Hepatic stellate cell (primary cell): ENCODE measurements around the gene RBM18.

Experiments
- DNase-seq: peaks from one replicate; pipeline ENCODE4 v3.0.0; 2011; ENCODE audit warnings: low spot score

RBM18 gene

GRCh38 chr9:122264360-122265148 lies at the start of gene RBM18, which contains the start of gene MRRF:
Gene RBM18 (minus strand): TSS chr9:122264840. CDS start chr9:122261492, 3,348 bp downstream.
Gene MRRF (plus strand): TSS chr9:122264882. CDS start chr9:122270892, 6,010 bp downstream.
- peak; percentile 87 for DNase-seq

- DNase-seq, result no peak
Observed at GRCh38 chr9:122314165-122314564, 49.5 kb upstream of the RBM18 start.

GRCh38 chr9:122309861-122310260 lies 45.2 kb upstream of the RBM18 start:
- DNase-seq, result no peak

DNA sequence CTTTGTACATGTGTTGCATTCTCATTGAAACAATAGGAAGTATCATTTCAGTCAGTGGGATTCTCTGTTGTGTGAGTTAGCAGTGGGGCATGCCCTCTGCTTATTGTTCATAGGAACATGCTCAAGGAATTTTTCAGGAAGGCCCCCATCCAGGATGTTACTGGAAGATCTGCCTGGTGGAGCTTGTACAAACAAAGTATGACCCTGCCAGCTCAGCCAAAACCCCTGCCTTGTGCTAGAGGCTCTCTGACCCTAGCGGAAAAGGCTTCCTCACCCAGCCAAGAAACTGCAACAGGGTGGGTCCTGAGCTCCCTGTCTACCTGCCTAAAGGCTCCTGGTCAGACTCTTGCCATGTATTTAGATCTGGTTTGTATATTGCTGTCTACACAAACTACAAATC lies 43.3 kb upstream of the RBM18 start:
- no peak for DNase-seq

DNA sequence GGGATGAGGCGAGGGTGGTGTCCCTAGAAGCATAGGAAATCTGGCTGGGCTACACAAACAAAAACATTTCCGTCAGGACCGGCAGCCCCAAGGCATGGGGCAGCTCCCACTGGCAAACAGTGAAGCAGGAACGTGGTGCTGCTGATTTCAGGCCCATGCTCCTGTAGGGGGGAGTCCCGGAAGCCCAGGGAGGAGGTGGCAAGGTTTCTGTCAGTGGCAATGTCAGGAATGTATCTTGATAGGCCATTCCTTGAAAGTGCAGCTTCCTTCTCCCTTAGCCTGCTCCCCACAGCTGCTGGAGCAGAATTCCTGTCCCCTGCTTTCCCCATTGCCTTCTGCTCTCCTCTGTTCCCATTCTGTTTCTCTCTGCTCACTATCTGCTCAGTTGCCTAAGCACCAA lies 42.4 kb upstream of the RBM18 start:
- no peak for DNase-seq

- no peak for DNase-seq
Observed at GRCh38 chr9:122302237-122303093, 37.8 kb upstream of the RBM18 start.

DNA sequence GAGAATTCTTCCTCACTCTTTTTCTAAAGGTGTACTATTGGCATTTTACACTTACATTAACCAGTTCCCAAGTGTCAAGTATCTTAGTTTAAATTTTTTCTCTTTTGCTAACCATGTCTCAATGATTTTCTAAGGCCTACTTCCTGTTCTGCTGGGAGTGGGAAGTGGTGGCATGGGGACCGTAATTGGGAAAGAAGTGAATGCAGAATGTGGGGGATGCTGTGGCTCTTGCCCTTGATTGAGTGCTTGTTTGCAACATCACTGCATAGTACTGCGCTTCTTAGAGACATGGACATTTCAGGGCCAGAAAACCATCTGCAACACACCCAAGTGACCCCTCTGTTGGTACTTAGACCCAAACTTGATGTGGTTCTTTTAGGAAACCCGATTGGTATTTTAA lies 32.9 kb upstream of the RBM18 start:
- no peak for DNase-seq

GRCh38 chr9:122294531-122294930 lies 29.9 kb upstream of the RBM18 start:
- no peak for DNase-seq

DNA sequence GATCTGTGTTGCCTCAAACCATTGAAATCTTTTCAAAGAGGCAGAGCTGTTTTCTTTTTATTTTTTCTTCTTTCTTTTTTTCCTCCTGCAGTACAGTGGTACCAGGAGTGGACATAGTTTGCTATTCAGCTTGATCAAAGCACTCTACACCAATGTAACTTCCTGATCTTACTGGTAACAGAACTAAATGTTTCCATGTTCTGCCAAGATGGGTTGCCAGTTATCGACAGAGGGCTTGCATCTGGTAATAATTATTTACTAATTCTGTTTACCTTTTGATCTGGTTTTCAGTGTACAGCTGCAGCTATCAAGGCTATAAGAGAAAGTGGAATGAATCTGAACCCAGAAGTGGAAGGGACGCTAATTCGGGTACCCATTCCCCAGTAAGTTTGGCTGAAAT lies 26.8 kb upstream of the RBM18 start:
- DNase-seq, result no peak

DNA sequence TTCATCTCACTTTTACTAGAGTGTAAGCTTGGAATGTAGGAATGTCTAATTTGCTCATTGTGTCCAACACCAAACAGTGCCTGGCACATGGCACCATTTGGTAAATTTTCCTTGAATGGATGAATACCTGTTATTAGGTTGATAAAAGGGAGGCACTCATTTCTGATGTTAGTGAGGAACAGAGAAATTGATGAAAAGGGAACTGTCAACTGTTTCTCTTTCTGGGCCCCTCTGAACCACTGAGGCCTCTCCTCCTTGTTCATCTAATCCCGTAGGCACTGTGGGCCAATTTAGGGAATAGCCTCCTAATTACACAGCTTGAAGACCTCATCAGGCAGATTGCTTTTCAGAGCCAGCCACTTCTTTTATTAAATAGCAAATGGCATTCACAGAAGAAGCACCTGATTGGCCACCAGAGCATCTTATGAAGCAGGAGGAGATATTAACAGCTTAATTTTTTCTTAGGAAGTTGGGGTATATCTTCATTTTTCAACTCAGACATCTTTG lies 22.6 kb upstream of the RBM18 start:
- DNase-seq, result no peak

DNA sequence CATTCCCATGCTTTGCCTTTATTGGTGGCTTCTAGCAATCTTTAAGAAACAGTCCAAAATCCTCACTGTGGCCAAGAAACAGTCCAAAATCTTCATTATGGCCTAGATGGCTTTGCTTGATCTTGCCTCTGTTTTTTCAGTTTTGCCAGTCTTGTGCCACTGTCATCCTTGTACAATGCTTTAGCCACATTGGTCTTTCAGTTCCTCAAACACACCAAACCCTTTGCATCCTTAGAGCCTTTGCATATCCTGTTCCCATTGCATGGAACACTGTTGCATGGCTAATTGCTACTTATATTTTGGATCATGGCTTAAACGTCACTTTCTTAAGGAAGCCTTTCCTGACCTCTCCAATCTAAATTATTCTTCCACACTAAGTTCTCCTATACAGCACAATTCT lies 22.1 kb upstream of the RBM18 start:
- no peak for DNase-seq

GRCh38 chr9:122281368-122281767 lies 16.7 kb upstream of the RBM18 start:
- no peak for DNase-seq

- no peak for DNase-seq
Observed at GRCh38 chr9:122277285-122277897, 12.8 kb upstream of the RBM18 start.

- no peak for DNase-seq
Observed at GRCh38 chr9:122276096-122276495, 11.5 kb upstream of the RBM18 start.

GRCh38 chr9:122274055-122274454 lies 9.4 kb upstream of the RBM18 start:
- DNase-seq, result no peak

DNA sequence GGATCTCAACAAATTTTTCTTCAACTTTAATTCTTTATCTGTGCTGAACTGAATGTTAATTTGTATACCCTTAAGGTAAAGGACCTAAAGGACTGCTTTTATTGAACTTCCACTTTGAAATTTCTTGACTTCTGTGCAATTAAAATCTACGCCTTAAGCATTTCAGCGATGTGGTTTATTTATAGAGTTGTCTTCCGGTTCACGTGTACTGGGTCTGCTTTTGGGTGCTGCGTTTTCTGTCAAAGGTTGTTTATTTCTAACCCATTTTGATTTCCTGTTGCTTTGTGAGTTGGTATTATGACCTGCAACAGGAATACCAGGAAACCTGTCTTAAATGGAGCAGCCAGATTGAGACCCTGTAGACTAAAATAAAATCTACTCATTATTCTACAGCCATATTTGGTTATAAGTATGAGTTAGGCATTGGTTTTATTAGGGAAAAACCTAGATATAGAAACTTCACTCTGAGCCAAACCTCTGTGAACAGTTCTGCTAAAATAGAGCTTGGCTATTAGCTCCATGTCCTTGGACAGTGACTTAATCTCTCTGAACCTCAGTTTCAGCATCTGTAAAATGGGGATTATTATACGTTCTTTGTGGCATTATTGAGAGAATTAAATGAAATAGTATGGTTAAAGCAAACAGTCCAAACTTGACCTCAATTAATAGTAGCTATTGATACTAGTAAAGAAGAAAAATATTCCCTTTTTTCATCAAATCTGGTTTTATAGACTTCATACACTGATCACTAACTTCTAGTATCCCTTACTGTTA lies 3.6 kb upstream of the RBM18 start:
- no peak for DNase-seq

GRCh38 chr9:122265149-122265915 lies 692 bp upstream of the RBM18 start:
- peak; percentile 17 for DNase-seq

DNA sequence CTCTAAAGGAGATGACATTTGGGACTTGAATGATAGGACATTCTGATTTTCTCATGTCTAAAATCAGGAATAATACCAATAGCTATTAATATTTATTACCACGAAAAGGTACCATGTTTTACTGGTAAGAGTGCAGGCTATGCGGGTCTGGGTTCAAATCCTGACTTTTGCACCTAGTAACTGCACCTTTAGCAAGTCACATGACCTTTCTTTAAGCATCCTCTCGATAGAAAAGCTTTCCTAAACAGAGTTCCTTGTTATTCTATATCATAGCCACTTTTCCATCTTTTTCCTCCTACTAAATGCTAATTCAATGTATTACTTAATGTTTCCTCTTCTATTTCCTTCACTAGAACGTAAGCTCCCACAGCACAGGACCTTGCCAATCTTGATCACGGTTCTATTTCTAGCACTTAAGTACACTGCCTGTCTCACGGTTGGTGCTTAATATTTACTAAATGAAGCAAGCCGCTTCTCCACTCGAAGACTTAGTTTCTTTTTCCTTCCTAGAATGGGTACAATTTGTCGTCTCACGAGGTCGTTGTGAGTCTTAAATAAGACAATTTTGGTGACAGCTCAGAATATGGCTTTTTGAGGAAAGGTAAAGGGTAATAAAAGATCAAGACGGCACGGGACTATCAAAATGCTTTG lies 816 bp downstream of the RBM18 start:
- DNase-seq, result no peak

- no peak for DNase-seq
Observed at GRCh38 chr9:122262073-122262472, 2.6 kb downstream of the RBM18 start.

DNA sequence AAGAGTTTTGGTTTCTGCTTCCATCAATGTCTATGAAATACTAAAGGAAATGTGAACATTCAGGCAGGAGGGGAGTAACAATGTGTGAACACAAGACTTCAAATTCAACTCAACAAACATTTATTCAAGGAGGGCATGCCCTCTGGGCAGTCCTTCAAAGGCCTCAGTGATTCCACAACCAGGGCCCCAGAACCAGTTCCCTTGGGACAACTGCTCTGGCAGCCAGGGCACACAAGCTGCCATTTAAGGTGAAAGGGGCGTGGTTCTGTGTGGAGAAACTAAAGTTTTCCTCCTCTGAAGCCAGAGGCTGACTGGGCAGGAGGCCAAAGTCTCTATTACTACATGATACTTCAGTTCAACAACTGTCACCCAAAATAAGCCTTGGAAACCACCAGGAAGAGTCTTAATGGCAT lies 3.2 kb downstream of the RBM18 start:
- peak; percentile 80 for DNase-seq
